AG04450 (cell line): ENCODE results near the gene LMF2. TPM values are rescaled to one million over a fixed set of nuclear protein-coding genes. Genes with fewer than 3 reads are reported as not detected.

Experiments
- CTCF ChIA-PET: fragments of 300-600, 350-600 bp; formaldehyde crosslinking; extraction: SDS; loops from one replicate; lab custom pipeline; 2022; ENCODE audit warnings: antibody characterized with exemption, inconsistent platforms; lab: Charles Lee
- POLR2A ChIA-PET: fragments of 350-600 bp; formaldehyde crosslinking; extraction: SDS; loops from one replicate; lab custom pipeline; 2021; ENCODE audit warnings: antibody characterized with exemption, inconsistent platforms; lab: Yijun Ruan, JAX
- DNase-seq: peaks from one replicate; pipeline ENCODE4 v3.0.0-alpha.2; 2011; ENCODE audit warnings: low read depth, low spot score
- H3K27ac ChIP-seq: one replicate; pipeline ENCODE4 v1.5.1; 2012; ENCODE audit warnings: low read depth, low read length, control low read depth
- H3K27me3 ChIP-seq: one replicate; pipeline ENCODE4 v1.6.0; 2012; ENCODE audit warnings: low read length; ENCODE audit not compliant: control insufficient read depth, insufficient read depth
- H3K4me3 ChIP-seq: 2 replicates; pipeline ENCODE4 v1.5.1; 2011; ENCODE audit warnings: mild to moderate bottlenecking, low read depth, low read length, control low read depth
- H3K9me3 ChIP-seq: 2 replicates; pipeline ENCODE4 v1.5.1; 2012; ENCODE audit warnings: low read length; ENCODE audit not compliant: control insufficient read depth, insufficient read depth
- polyA plus RNA-seq: library from polyadenylated mRNA; depleted of rRNA; stranded (reverse); fragments of >200 nt; gene quantifications from 2 replicates; pipeline ENCODE4 v1.2.3, GENCODE V29; 2011
- TF ChIP-seq, protein P1 (sequence below): IDR thresholded peaks from 2 replicates; pipeline ENCODE4 v1.5.1; 2011; ENCODE audit warnings: low read depth, low read length, control low read depth, inconsistent platforms

The LMF2 gene
- polyA plus RNA-seq, 1 experiment: 25.7 TPM

DNA sequence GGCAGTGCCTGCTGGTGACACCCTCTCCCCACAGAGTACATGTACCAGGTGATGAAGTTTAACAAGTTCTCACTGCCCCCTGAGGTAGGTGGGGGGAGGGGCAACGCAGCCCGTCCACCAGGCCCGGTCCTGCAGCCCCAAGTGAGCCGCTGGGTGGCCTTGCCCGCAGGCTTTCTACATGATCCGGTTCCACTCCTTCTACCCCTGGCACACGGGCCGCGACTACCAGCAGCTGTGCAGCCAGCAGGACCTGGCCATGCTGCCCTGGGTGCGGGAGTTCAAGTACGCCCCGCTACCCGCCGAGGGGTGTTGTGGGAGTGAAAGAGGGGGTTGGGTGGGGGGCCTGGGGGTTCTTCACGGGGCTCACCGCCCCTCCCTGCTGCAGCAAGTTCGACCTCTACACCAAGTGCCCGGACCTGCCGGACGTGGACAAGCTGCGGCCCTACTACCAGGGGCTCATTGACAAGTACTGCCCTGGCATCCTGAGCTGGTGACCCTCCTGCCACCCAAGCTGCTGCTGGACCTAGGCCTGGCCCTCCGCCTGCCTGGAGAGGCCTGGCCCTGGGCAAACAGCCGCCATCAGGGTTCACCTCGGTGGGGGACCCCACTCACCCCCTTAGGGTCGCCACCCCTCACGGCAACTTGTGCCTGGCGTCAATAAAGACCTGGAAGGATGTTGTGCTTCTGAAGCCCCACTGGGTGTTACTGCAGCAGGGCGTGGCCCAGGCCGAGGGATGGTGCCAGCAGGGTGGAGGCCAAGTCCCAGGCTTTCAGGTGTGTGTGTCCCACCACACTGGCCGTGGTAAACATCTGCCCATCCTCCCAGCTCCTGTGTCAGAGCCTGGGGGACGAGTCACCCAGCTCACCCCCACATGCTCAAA lies 17.9 kb downstream of the LMF2 start:
- Histone ChIP-seq H3K4me3 (no peak overlapping the region), H3K9me3 (no peaks in the 10 kb centered on the region; the same call in 1 of the 2 replicates), H3K27ac (no peak overlapping the region), H3K27me3 (peaks cover 2% of the 10 kb centered on the region)
- ChIA-PET CTCF (no interaction called here), POLR2A (no interaction called here)
- no peak for DNase-seq
- TF ChIP-seq, protein P1, sequence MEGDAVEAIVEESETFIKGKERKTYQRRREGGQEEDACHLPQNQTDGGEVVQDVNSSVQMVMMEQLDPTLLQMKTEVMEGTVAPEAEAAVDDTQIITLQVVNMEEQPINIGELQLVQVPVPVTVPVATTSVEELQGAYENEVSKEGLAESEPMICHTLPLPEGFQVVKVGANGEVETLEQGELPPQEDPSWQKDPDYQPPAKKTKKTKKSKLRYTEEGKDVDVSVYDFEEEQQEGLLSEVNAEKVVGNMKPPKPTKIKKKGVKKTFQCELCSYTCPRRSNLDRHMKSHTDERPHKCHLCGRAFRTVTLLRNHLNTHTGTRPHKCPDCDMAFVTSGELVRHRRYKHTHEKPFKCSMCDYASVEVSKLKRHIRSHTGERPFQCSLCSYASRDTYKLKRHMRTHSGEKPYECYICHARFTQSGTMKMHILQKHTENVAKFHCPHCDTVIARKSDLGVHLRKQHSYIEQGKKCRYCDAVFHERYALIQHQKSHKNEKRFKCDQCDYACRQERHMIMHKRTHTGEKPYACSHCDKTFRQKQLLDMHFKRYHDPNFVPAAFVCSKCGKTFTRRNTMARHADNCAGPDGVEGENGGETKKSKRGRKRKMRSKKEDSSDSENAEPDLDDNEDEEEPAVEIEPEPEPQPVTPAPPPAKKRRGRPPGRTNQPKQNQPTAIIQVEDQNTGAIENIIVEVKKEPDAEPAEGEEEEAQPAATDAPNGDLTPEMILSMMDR: no peak

DNA sequence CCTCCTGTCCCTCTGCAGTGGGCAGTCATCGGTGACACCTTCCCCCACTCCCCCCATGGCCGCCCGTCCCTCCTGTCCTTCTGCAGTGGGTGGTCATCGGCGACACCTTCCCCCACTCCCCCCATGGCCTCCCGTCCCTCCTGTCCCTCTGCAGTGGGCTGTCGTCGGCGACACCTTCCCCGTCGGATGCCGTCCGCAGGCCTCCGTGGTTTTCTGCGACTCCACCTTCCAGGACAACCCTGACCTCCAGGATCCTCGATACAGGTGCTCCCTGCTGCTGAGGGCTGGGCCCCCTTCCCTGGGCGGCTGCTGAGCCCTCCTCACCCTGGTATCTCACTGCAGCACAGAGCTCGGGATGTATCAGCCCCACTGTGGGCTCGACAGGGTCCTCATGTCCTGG lies 18.6 kb downstream of the LMF2 start:
- ChIA-PET CTCF (no interaction called here), POLR2A (no interaction called here)
- Histone ChIP-seq H3K4me3 (no peak overlapping the region), H3K27ac (no peak overlapping the region), H3K9me3 (no peaks in the 10 kb centered on the region; the same call in 1 of the 2 replicates), H3K27me3 (peaks cover 2% of the 10 kb centered on the region)
- TF ChIP-seq, protein P1: no peak
- DNase-seq: no peak

DNA sequence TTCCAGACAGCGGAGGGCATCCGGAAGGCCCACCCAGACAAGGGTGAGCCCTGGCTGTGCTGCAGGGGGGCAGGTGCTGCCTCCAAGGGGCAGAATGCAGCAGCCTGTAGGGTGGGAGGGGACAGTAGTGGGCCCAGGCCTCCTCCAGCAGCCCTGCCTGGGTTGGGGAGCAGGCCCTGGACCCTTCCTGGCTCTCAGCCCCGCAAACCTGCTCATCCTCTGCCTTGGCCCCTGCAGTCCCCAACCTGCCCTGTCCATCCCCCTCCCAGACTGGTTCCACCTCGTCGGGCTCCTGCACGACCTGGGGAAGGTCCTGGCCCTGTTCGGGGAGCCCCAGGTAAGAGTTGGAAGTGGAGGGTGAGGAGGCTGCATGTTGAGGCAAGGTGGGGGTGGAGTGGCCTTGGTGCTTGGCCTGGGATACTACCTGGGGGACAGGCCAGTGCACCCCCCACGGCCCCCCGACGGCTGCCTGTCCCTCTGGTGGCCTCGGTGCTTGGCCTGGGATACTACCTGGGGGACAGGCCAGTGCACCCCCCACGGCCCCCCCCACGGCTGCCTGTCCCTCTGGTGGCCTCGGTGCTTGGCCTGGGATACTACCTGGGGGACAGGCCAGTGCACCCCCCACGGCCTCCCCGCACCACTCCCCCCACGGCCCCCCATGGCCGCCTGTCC lies 19.4 kb downstream of the LMF2 start:
- Histone ChIP-seq H3K27me3 (peaks cover 2% of the 10 kb centered on the region), H3K9me3 (no peaks in the 10 kb centered on the region; the same call in 1 of the 2 replicates), H3K4me3 (no peak overlapping the region), H3K27ac (no peak overlapping the region)
- TF ChIP-seq, protein P1: no peak
- ChIA-PET CTCF (no interaction called here), POLR2A (no interaction called here)
- DNase-seq: no peak

DNA sequence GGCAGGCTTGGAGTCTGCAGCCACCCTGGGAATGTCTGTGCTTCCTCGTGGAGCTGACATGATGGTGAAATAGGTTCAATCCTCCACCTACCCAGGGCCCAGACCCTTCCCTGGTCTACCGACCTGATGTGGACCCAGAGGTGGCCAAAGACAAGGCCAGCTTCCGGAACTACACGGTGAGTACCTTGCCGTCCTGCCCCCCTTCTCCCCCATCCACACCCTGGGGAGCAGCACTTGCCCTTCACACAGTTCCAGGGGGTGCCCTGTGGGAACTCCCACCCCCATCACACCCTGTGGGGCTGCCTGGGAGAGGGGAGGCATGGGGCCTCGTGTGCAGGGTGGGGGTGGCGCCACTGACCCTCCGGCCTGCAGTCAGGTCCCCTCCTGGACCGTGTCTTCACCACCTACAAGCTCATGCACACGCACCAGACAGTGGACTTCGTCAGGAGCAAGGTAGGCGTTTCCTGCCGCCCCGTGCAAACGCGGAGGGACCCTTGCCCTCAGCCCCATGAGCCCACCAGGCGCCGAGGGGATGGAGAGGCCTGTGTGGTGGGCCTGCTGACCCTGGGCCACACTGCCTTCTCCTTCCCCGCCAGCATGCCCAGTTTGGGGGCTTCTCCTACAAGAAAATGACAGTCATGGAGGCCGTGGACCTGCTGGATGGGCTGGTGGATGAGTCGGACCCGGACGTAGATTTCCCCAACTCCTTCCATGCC lies 20.1 kb downstream of the LMF2 start:
- no peak overlapping the region for H3K27ac ChIP-seq
- no peak overlapping the region for H3K4me3 ChIP-seq
- ChIA-PET POLR2A (no interaction called here), CTCF (no interaction called here)
- peaks cover under 1% of the 10 kb centered on the region; the same call in 1 of the 2 replicates for H3K9me3 ChIP-seq
- TF ChIP-seq, protein P1: no peak
- DNase-seq: no peak
- H3K27me3 ChIP-seq: peaks cover 2% of the 10 kb centered on the region
